HG03565 (cell line): Measurements from ENCODE around the gene FOXP2.

Experiments used
- ATAC-seq: cut with Tn5 transposase; IDR thresholded peaks from one replicate; pipeline ENCODE4 v1.9.1; 2021; ENCODE audit warnings: mild to moderate bottlenecking, moderate library complexity; ENCODE audit not compliant: unreplicated experiment

FOXP2 gene

DNA sequence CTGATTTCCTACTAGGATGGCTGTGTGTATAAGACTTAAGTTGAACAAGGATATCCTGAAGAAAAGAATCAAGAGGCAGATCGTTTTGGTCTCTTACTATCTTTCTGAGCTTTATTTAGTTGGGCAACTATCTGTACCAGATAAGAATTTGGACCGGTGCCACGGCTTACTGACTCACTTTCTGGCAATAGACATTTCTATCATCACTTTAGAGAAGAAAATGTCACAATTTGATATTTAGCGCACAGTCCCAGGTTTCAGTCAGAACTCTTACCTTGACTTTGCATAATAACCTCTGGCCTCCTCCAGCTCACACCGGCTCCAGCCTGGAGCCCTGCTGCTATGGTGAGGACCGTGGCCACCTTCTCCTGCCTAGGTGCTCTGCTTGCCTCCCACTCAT, 289.1 kb downstream of the FOXP2 start:
- no peak for ATAC-seq

DNA sequence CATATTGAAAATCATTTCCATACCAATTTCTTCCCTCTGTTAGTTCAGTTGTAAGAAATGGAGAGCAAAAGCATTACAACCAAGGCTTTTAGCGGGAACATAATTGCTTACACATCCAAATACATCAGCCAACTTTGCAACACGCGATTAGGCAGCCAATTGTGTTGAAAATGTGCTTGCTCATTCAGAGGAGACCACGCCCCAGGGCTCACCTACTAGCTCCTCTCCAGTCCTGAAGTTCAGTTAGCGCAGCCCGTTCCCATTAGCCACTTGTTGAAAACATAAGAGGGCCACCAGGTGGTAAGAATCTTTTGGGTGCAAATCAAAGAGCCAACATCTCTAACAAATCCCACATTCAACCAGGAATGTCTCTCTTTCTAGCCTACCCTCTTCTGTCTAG, 294.0 kb downstream of the FOXP2 start:
- no peak for ATAC-seq

DNA sequence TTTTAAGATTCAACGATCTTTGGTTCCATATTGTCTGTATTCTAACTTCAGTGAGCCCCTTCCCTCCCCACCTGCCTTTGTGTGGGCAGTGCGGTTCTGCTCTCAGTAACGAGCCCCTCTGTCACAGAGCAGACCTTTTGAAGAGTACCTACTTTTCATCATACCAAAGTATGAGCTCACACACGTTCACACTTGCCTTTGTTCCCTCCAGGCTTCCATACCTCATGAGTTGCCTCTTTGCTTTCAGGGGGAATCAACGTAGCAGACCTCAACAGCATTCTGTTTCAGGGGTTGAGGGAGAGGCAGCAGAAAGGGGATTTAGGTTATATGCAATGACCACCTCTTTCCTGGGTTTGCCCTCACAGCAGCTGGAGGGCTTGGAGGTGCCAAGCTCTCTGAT, 295.9 kb downstream of the FOXP2 start:
- no peak for ATAC-seq

DNA sequence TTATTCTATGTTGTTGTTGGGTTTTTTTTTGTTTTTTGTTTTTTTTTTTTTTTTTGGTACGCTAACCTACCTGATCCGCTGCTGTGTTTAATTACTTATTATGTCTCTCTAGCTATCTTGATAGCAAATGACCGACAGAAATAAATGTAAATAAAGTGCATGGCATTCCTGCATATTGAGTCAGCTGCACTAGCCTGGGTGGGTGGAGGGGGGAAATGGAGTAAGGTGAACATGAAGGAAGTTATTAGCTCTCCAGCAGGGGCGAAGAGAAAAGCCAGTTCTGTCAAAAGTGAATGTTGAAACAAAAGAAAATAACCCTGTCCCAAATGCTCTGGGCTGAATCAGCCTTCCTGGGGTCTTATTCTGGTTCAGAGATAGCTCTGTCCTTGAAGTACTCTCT, 296.6 kb downstream of the FOXP2 start:
- no peak for ATAC-seq

DNA sequence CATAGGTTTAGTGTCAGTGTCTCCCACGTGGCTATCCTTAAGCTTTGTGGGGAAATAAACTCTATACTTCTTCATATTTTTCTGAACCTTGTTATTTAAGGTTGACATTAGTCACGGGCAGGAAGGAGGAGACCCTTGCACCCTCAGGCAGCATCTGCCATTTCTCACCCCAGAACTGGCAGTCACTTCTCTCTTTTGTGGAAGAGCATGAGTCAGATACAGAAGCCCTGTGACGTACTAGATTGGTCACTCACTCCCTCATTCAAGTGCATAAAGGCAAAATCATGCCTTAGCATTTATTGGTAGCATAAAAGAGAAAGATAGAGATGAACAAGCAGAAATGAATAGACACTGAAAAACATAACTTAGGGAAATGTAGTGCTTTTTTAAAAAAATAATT, 301.3 kb downstream of the FOXP2 start:
- ATAC-seq = no peak

DNA sequence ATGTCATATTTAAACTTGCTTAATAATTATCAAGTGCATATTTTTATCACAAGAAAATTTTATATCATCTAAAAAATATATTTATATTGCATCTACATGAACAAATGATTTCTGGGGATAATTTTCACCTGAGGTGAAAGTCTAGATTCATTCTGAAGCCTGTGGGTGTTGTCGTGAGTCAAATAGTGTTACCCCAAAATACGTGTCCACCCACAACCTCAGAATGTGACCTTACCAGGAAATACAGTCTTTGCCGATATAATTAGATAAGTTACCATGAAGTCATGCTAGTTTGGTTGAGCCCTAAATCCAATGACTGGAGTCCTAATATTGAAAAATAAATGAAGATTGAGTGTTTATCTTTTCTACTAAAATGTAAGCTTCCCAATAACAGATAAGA, 304.2 kb downstream of the FOXP2 start:
- peak; percentile 78 for ATAC-seq

DNA sequence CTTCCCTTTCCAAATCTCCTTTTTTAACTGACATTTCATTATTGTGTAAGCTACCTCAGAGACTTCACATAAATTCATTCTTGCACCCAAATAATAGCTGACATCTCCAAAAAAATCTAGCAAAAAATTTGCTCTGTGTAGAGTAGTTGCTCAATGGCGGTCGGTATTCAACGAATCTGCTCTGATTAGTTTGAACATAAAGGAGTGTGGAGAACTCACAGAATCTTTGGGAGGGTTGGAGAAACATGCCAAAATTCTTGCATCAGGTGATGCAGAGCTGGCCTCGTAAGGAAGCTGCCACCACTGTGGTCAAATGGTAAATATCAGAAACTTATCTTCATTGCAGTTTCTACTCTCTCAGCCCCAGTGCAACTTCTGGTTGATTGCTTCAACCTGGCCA, 306.1 kb downstream of the FOXP2 start:
- ATAC-seq = no peak

DNA sequence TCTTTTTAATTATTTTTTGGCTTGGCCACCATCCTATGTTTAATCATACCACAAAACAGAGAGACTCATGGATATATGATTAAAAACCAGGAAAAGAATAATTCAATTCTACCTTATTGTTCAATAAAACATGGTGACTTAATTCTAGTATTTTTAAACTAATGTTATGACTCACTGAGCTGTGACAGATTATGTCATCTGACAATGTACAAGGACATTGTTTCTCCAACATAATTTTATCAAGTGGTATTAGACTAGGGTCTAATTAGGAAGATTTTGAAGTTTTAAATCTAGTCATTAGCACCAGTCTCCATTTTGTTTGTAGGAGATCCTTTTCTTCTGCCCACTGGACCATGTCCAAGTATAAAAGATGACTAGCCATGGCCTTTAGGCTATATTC, 307.9 kb downstream of the FOXP2 start:
- ATAC-seq = no peak

DNA sequence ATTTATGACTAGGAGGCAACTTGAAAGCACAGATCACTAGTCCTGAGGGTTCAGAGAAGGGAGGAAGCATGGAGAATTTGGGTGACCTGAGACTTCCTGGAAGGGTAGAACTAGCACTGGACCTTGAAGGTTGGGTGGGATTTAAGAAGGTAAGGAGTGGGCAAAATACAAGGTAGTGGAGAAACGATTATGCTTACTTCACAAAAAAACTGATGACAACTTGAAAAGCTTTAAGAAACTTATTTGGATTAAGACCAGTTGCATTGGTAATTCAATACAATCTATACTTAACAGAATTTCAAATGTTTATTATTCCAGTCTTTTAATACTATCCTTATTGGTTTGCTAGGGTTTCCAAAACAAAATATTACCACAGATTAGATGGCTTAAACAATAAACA, 308.7 kb downstream of the FOXP2 start:
- no peak for ATAC-seq

DNA sequence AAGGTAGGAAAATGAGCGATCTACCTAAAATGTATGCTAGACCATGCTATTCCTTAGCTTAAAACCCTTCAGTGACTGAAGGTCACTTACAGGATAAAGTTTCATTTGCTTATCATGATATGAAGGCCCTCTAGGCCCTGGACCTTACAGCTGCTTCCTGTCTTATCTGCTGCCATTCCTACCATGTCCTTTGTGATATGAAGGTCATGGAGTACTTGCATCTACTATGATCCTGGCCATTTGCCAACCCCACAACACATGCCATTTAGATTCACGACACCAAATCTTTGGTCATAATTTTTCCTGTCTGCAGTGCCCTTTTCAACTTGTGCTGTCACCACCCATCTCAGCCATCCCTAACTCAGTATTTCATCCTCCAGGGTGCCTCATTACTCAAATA, 325.5 kb downstream of the FOXP2 start:
- no peak for ATAC-seq

DNA sequence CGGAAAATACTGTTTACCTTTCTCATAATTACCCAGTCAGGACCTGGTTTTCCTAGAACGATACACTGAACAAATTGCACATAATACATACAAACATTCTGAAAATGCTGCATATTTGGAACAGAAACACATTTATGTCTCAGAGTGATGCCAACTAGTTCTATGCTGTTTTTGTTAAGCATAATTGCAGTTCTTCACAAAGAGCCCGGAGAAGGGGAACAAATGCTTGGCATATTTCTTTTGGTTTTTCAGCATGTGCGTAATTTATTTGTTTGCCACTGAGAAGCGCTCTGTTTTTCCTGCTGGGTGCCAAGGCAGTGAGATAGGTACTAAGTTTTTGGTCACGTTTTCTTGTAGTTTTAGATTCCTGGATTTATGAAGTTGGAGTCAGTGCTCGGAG, 326.3 kb downstream of the FOXP2 start:
- no peak for ATAC-seq

DNA sequence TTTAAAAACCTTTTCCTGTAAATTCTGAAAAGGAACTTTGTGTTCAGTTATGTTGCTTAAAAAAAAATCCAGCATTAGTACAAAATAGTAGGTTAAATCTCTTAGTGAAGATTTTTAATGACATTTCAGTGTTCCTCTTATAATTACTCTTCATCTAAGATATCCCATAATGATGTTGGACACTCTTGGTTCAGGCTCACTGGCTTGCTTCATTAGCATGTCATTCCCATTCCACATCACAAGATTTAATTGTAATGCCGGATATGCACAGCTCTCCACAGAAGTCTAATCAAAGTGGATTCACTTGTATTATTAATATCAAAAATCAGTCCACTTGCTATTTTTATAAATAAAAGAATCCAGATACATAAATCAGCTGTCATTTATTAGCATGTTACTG, 327.3 kb downstream of the FOXP2 start:
- ATAC-seq = no peak
